ENCODE results near the gene PCSK1N.

Gene PCSK1N

GRCh38 chrX:48781705-48782104 is 53.7 kb downstream of the PCSK1N start:
- H3K4me1 ChIP-seq (ENCODE audit: control insufficient read depth, insufficient read depth, low read length, poor library complexity, severe bottlenecking): no peaks in the 10 kb centered on the region
- no peaks in the 10 kb centered on the region for H3K36me3 ChIP-seq (ENCODE audit: control insufficient read depth, insufficient read depth, low read length)
- H3K9me3 ChIP-seq (ENCODE audit: control insufficient read depth, low read length): no peaks in the 10 kb centered on the region
- no peak overlapping the region for H3K4me3 ChIP-seq (ENCODE audit: extremely low read depth, insufficient read depth, low read length, poor library complexity, severe bottlenecking)
- WGBS, 2 experiments (ENCODE audit: insufficient coverage in 2 of 2): 100% methylated on average over 1 to 4 of the region's 6 CpGs
- H3K27ac ChIP-seq (ENCODE audit: low read depth, low read length, severe bottlenecking): no peak overlapping the region

All from mesodermal cell (in vitro differentiated cells).